ENCODE data around the gene LMF1.

DNA sequence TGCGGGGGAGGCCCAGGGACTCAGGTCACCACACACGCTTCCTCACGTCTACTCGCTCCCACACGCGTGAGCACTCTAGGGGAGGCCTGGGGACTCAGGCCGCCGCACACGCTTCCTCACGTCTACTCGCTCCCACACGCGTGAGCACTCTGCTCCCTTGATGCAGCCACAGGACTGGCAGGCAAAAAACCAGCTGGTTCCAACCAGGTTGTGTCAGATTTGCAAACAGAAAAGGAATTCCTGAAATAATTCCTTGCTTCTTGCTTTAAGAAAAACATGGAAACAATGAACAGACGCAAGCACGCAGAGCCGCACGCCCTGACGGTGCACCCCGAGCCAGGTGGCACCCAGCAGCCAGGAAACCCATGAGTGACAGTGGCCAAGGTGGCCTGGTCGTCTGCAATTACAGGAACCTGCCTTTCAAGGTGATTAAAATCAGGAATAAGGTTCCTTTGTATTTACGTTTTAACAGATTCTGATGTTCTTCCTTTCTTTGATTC, 37.9 kb downstream of the LMF1 start:
- no peak for TF ChIP-seq EZH2phosphoT487 (IDR thresholded peaks at IDR 0.05; ENCODE audit: borderline replicate concordance, low read length)
- TF ChIP-seq, protein P1, sequence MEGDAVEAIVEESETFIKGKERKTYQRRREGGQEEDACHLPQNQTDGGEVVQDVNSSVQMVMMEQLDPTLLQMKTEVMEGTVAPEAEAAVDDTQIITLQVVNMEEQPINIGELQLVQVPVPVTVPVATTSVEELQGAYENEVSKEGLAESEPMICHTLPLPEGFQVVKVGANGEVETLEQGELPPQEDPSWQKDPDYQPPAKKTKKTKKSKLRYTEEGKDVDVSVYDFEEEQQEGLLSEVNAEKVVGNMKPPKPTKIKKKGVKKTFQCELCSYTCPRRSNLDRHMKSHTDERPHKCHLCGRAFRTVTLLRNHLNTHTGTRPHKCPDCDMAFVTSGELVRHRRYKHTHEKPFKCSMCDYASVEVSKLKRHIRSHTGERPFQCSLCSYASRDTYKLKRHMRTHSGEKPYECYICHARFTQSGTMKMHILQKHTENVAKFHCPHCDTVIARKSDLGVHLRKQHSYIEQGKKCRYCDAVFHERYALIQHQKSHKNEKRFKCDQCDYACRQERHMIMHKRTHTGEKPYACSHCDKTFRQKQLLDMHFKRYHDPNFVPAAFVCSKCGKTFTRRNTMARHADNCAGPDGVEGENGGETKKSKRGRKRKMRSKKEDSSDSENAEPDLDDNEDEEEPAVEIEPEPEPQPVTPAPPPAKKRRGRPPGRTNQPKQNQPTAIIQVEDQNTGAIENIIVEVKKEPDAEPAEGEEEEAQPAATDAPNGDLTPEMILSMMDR (conservative IDR thresholded peaks at IDR 0.05; ENCODE audit: low read depth, low read length), result no peak
